Stimulated activated naive CD8-positive, alpha-beta T cell treated with anti-CD3 and anti-CD28 coated beads, Interleukin-15, amount 100 ng/mL, for 72 hours (primary cell): Measurements from ENCODE around the gene BCORL1.

Source experiments
- ATAC-seq: fragments of 150-1000 bp; cut with Tn5 transposase; 2 replicates; pipeline ENCODE4 v1.10.0; 2021; ENCODE audit warnings: mild to moderate bottlenecking, moderate library complexity
- DNase-seq, 2 donors: peaks; one replicate each; pipeline ENCODE4 v3.0.0; 2021 to 2022
- H3K27ac Mint-ChIP-seq, 2 donors: one replicate each; pipeline ENCODE4 v1.8.0; 2022; ENCODE audit warnings: mild to moderate bottlenecking in 2 of 2, mixed read lengths in 2 of 2, moderate library complexity in 2 of 2
- H3K27me3 Mint-ChIP-seq: one replicate; pipeline ENCODE4 v1.8.0; 2022; ENCODE audit warnings: mixed read lengths
- H3K4me1 Mint-ChIP-seq: one replicate; pipeline ENCODE4 v1.8.0; 2022; ENCODE audit warnings: mild to moderate bottlenecking, mixed read lengths
- H3K4me3 Mint-ChIP-seq, 2 donors: one replicate each; pipeline ENCODE4 v1.8.0; 2022; ENCODE audit warnings: mild to moderate bottlenecking in 2 of 2, mixed read lengths in 2 of 2, moderate library complexity in 1 of 2
- H3K9me3 Mint-ChIP-seq, 2 donors: one replicate each; pipeline ENCODE4 v1.8.0; 2022; ENCODE audit warnings: mixed read lengths in 2 of 2

The BCORL1 gene

GRCh38 chrX:130085551-130086446, 103.4 kb downstream of the BCORL1 start:
- Mint-ChIP-seq H3K27ac (peak overlapping the region; percentile 72 to 88), H3K4me1 (peaks cover 92% of the 10 kb centered on the region), H3K27me3 (no peaks in the 10 kb centered on the region), H3K9me3 (no peaks in the 10 kb centered on the region), H3K4me3 (peak overlapping the region; percentile 79 to 83)
- ATAC-seq (no peak), DNase-seq (no peak)

GRCh38 chrX:130086447-130087206, 104.2 kb downstream of the BCORL1 start:
- ATAC-seq, result peak; percentile 72
- H3K9me3 Mint-ChIP-seq, result no peaks in the 10 kb centered on the region
- peak overlapping the region in 1 of 2 donors; percentile 88 for H3K27ac Mint-ChIP-seq
- DNase-seq, result peak; percentile 57 to 75
- peak overlapping the region; percentile 79 to 83 for H3K4me3 Mint-ChIP-seq
- no peaks in the 10 kb centered on the region for H3K27me3 Mint-ChIP-seq
- peaks cover 89% of the 10 kb centered on the region for H3K4me1 Mint-ChIP-seq

- Mint-ChIP-seq H3K27ac (peak overlapping the region; percentile 8 to 80), H3K4me3 (peak overlapping the region in 1 of 2 donors; percentile 13), H3K4me1 (peaks cover 85% of the 10 kb centered on the region), H3K9me3 (no peaks in the 10 kb centered on the region), H3K27me3 (no peaks in the 10 kb centered on the region)
- no peak for ATAC-seq
- no peak for DNase-seq
These were observed 107.9 kb downstream of the BCORL1 start for GRCh38 chrX:130090364-130090763.

GRCh38 chrX:130091980-130092522, 109.6 kb downstream of the BCORL1 start:
- DNase-seq, result peak; percentile 81 to 94
- H3K27ac Mint-ChIP-seq, result peak overlapping the region; percentile 93 to 97
- ATAC-seq, result peak; percentile 99
- peaks cover 79% of the 10 kb centered on the region for H3K4me1 Mint-ChIP-seq
- H3K27me3 Mint-ChIP-seq, result no peaks in the 10 kb centered on the region
- peak overlapping the region; percentile 90 to 94 for H3K4me3 Mint-ChIP-seq
- H3K9me3 Mint-ChIP-seq, result no peaks in the 10 kb centered on the region

- DNase-seq, result no peak
- no peak overlapping the region for H3K27ac Mint-ChIP-seq
- H3K27me3 Mint-ChIP-seq, result no peaks in the 10 kb centered on the region
- ATAC-seq, result no peak
- H3K9me3 Mint-ChIP-seq, result no peaks in the 10 kb centered on the region
- H3K4me3 Mint-ChIP-seq, result no peak overlapping the region
- peaks cover 78% of the 10 kb centered on the region for H3K4me1 Mint-ChIP-seq
These were observed 110.8 kb downstream of the BCORL1 start for GRCh38 chrX:130093271-130093670.

DNA sequence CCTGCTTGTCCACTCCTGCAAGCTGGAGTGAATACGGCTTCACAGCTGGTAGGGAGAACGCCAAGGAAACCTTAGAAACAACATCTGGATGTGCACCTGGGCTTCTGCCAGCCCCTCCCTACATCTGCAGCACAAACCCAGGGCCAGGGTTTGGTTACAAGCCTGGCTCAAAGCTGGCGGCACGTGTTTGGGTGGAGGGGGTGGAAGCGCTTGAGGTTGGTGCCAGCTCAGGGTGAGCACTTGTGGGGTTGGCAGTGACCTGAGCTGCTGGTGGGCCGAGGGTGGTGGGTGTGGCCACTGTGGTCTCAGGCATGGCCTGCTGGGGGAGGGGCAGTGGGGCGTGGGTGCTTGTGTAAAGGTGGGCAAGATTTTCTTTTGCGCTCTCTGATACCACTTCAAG, 112.3 kb downstream of the BCORL1 start:
- H3K27ac Mint-ChIP-seq, result no peak overlapping the region
- no peaks in the 10 kb centered on the region for H3K9me3 Mint-ChIP-seq
- H3K27me3 Mint-ChIP-seq, result no peaks in the 10 kb centered on the region
- no peak overlapping the region for H3K4me3 Mint-ChIP-seq
- no peak for ATAC-seq
- no peak for DNase-seq
- peaks cover 82% of the 10 kb centered on the region for H3K4me1 Mint-ChIP-seq

GRCh38 chrX:130095249-130096030, 113.0 kb downstream of the BCORL1 start:
- H3K4me1 Mint-ChIP-seq, result peaks cover 79% of the 10 kb centered on the region
- DNase-seq (no peak), ATAC-seq (no peak)
- H3K27ac Mint-ChIP-seq, result no peak overlapping the region
- no peaks in the 10 kb centered on the region for H3K9me3 Mint-ChIP-seq
- no peak overlapping the region for H3K4me3 Mint-ChIP-seq
- no peaks in the 10 kb centered on the region for H3K27me3 Mint-ChIP-seq

DNA sequence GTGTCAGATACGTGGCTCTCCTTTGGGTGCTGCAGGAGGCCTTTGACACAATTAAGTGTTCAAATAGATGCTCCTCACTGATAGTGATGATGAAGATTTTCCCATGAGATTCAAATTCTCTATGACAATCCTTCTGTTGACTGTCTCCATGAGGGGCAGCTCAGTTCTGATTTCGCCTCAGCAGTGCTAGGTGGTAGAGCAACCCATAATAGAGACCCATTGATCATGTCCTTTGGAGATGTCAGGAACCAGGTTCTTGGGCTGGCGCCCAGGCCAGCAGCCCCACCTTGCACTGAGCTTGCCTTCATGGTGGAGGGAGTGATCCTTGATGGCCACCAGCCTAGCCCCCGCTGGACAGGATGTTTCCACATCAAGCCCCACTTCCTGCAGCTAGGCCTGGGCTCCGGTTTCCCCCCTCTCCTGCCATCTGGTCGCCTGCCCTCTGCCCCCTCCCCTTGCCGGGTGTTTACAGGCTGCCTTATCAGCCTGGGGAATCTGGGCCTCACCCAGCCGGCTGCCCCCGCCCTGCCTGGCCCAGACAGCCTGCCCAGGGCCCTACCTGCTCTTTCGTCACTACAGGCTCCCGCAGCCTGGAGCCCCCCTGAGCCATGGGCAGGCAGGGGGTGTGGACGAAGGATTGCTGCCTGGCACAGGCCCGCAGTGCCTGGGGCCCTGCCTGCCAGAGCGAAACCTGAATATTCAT, 115.2 kb downstream of the BCORL1 start:
- no peaks in the 10 kb centered on the region for H3K9me3 Mint-ChIP-seq
- no peak overlapping the region for H3K27ac Mint-ChIP-seq
- peaks cover 74% of the 10 kb centered on the region for H3K4me1 Mint-ChIP-seq
- H3K4me3 Mint-ChIP-seq, result peak overlapping the region; percentile 22 to 57
- H3K27me3 Mint-ChIP-seq, result no peaks in the 10 kb centered on the region
- peak; percentile 56 for ATAC-seq
- no peak for DNase-seq

- H3K4me1 Mint-ChIP-seq, result peaks cover 74% of the 10 kb centered on the region
- DNase-seq, result no peak
- no peak overlapping the region for H3K27ac Mint-ChIP-seq
- H3K4me3 Mint-ChIP-seq, result peak overlapping the region; percentile 22 to 57
- no peaks in the 10 kb centered on the region for H3K27me3 Mint-ChIP-seq
- no peaks in the 10 kb centered on the region for H3K9me3 Mint-ChIP-seq
- ATAC-seq, result no peak
These were observed 115.7 kb downstream of the BCORL1 start for GRCh38 chrX:130098210-130098552.

- no peak for ATAC-seq
These were observed 117.7 kb downstream of the BCORL1 start for GRCh38 chrX:130100180-130100579.

GRCh38 chrX:130103605-130104004, 121.2 kb downstream of the BCORL1 start:
- Mint-ChIP-seq H3K27me3 (no peaks in the 10 kb centered on the region), H3K4me1 (peaks cover 76% of the 10 kb centered on the region), H3K27ac (no peak overlapping the region), H3K4me3 (no peak overlapping the region), H3K9me3 (no peaks in the 10 kb centered on the region)
- DNase-seq, result no peak
- ATAC-seq, result no peak

More at GRCh38 chrX:130100180-130100579, 117.7 kb downstream of the BCORL1 start:
- Mint-ChIP-seq H3K4me3 (no peak overlapping the region), H3K9me3 (no peaks in the 10 kb centered on the region), H3K27ac (no peak overlapping the region), H3K27me3 (no peaks in the 10 kb centered on the region), H3K4me1 (peaks cover 73% of the 10 kb centered on the region)
- DNase-seq, result no peak

- no peaks in the 10 kb centered on the region for H3K9me3 Mint-ChIP-seq
- H3K4me3 Mint-ChIP-seq, result no peak overlapping the region
- DNase-seq (no peak), ATAC-seq (no peak)
- H3K27me3 Mint-ChIP-seq, result no peaks in the 10 kb centered on the region
- H3K27ac Mint-ChIP-seq, result no peak overlapping the region
- H3K4me1 Mint-ChIP-seq, result peaks cover 68% of the 10 kb centered on the region
These were observed 122.8 kb downstream of the BCORL1 start for GRCh38 chrX:130105244-130105643.

- Mint-ChIP-seq H3K27ac (peak overlapping the region in 1 of 2 donors; percentile 72), H3K27me3 (no peaks in the 10 kb centered on the region), H3K9me3 (no peaks in the 10 kb centered on the region), H3K4me3 (no peak overlapping the region), H3K4me1 (peaks cover 60% of the 10 kb centered on the region)
- DNase-seq (no peak), ATAC-seq (no peak)
These were observed 123.6 kb downstream of the BCORL1 start for GRCh38 chrX:130106071-130106470.
